Measurements from ENCODE around the gene QPCT.

DNA sequence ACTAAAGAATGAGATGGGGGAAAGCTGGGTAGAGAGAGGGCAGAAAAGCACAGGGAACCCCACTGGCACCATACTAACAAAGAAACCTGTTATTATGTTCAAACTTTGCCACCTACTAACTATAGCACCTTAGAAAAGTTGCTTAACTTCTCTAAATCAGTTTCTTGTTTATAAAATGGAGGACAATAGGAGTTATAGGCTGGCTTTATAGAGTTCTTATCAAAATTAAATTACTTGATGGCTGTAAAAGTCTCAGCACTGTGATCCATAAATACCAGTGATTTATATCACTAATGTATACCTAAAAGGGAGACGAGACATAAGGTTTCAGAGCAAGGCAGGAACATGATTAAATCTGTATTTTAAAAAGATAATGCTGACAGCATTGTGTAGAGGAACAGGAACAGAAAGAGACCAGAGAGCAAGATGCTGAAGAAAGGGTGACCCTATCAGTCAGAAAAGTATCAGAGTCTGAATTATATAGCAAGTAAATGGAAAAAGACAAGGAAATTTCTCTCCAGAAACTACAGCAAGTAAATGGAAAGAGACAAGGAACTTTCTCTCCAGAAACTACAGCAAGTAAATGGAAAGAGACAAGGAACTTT is 48.9 kb upstream of the QPCT start:
- TF ChIP-seq, protein P1, sequence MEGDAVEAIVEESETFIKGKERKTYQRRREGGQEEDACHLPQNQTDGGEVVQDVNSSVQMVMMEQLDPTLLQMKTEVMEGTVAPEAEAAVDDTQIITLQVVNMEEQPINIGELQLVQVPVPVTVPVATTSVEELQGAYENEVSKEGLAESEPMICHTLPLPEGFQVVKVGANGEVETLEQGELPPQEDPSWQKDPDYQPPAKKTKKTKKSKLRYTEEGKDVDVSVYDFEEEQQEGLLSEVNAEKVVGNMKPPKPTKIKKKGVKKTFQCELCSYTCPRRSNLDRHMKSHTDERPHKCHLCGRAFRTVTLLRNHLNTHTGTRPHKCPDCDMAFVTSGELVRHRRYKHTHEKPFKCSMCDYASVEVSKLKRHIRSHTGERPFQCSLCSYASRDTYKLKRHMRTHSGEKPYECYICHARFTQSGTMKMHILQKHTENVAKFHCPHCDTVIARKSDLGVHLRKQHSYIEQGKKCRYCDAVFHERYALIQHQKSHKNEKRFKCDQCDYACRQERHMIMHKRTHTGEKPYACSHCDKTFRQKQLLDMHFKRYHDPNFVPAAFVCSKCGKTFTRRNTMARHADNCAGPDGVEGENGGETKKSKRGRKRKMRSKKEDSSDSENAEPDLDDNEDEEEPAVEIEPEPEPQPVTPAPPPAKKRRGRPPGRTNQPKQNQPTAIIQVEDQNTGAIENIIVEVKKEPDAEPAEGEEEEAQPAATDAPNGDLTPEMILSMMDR (conservative IDR thresholded peaks at IDR 0.05; ENCODE audit: low read length): no peak
- no peak for TF ChIP-seq EZH2phosphoT487 (IDR thresholded peaks at IDR 0.05; ENCODE audit: borderline replicate concordance, low read depth, low read length)
